ENCODE results near the gene SH2D1A.
"Not testable (repeated sequence)": the region's sequence is repeated elsewhere in the genome, so short reads cannot be mapped to it uniquely, and the experiment has no call there.

Gene SH2D1A

GRCh38 chrX:124346117-124346876, at the start of gene SH2D1A:
TSS of gene SH2D1A (plus strand) at chrX:124346563. CDS start at chrX:124346643, 80 bp downstream.
- H3K9ac ChIP-seq (ENCODE audit: low read length in 2 of 2), result no peak within 1 kb of the TSS
- H3K4me3 ChIP-seq (ENCODE audit: low read length in 2 of 2), result no peak within 1 kb of the TSS
- no peak within 1 kb of the TSS for H3K27ac ChIP-seq (ENCODE audit: low read length)
- no peaks in the 10 kb centered on the region for H3K27me3 ChIP-seq (ENCODE audit: control insufficient read depth in 1 of 2, insufficient read depth in 2 of 2, low read length in 2 of 2)
- H3K9me3 ChIP-seq (ENCODE audit: control insufficient read depth in 2 of 2, low read length in 2 of 2), result no peaks in the 10 kb centered on the region
- H3K4me1 ChIP-seq (ENCODE audit: control insufficient read depth, insufficient read depth, low read length), result no peaks in the 10 kb centered on the region
- no peaks in the 10 kb centered on the region for H3K36me3 ChIP-seq (ENCODE audit: control insufficient read depth in 2 of 2, insufficient read depth in 2 of 2, low read length in 2 of 2)

DNA sequence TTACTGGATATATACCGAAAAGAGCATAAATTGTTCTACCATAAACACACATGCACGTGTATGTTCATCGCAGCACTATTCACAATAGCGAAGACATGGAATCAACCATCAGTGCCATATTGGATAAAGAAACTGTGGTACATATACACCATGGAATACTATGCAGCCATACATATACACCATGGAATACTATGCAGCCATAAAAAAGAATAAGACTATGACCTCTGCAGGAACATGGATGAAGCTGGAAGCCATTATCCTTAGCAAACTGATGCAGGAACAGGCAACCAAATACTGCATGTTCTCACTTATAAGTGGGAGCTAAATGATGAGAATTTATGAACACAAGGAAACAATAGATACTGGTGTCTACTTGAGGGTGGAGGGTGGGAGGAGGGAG, 47.0 kb upstream of the SH2D1A start:
- H3K36me3 ChIP-seq (ENCODE audit: control insufficient read depth in 2 of 2, insufficient read depth in 2 of 2, low read length in 2 of 2), result not testable (repeated sequence)

DNA sequence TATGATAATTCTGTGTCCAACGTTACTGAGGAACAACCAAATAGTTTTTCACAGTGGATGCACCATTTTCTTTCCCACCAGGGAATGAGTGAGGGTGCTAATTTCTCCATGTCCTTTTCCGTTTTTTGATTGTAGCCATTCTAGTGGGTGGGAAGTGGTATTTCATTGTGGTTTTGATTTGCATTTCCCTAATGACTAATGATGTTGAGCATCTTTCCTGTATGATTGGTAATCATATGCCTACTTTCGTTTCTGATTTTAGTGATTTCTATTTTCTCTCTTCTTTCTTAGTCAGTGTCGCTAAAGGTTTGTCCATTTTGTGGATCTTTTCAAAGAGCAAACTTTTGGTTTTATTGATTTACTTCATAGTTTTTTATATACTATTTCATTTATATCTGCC, 46.0 kb upstream of the SH2D1A start:
- Histone ChIP-seq H3K9ac (ENCODE audit: low read length in 2 of 2) (no peak overlapping the region), H3K9me3 (ENCODE audit: control insufficient read depth in 2 of 2, low read length in 2 of 2) (no peaks in the 10 kb centered on the region), H3K27me3 (ENCODE audit: control insufficient read depth in 1 of 2, insufficient read depth in 2 of 2, low read length in 2 of 2) (no peaks in the 10 kb centered on the region), H3K4me3 (ENCODE audit: low read length in 2 of 2) (no peak overlapping the region), H3K27ac (ENCODE audit: low read length) (no peak overlapping the region), H3K36me3 (ENCODE audit: control insufficient read depth in 2 of 2, insufficient read depth in 2 of 2, low read length in 2 of 2) (no peaks in the 10 kb centered on the region), H3K4me1 (ENCODE audit: control insufficient read depth, insufficient read depth, low read length) (no peaks in the 10 kb centered on the region)

More for the DNA sequence above, 47.0 kb upstream of the SH2D1A start:
- not testable (repeated sequence) for H3K4me3 ChIP-seq (ENCODE audit: low read length in 2 of 2); H3K27me3 ChIP-seq (ENCODE audit: control insufficient read depth in 1 of 2, insufficient read depth in 2 of 2, low read length in 2 of 2); H3K9me3 ChIP-seq (ENCODE audit: control insufficient read depth in 2 of 2, low read length in 2 of 2); H3K9ac ChIP-seq (ENCODE audit: low read length in 2 of 2); H3K27ac ChIP-seq (ENCODE audit: low read length); H3K4me1 ChIP-seq (ENCODE audit: control insufficient read depth, insufficient read depth, low read length)

- no peaks in the 10 kb centered on the region for H3K36me3 ChIP-seq (ENCODE audit: control insufficient read depth in 2 of 2, insufficient read depth in 2 of 2, low read length in 2 of 2)
- no peak overlapping the region for H3K4me3 ChIP-seq (ENCODE audit: low read length in 2 of 2)
- no peak overlapping the region for H3K27ac ChIP-seq (ENCODE audit: low read length)
- no peaks in the 10 kb centered on the region for H3K9me3 ChIP-seq (ENCODE audit: control insufficient read depth in 2 of 2, low read length in 2 of 2)
- H3K27me3 ChIP-seq (ENCODE audit: control insufficient read depth in 1 of 2, insufficient read depth in 2 of 2, low read length in 2 of 2), result peaks cover 0 to 2% of the 10 kb centered on the region in 2 donors
- H3K4me1 ChIP-seq (ENCODE audit: control insufficient read depth, insufficient read depth, low read length), result no peaks in the 10 kb centered on the region
- no peak overlapping the region for H3K9ac ChIP-seq (ENCODE audit: low read length in 2 of 2)
Observed at GRCh38 chrX:124307253-124307907, 39.0 kb upstream of the SH2D1A start.

DNA sequence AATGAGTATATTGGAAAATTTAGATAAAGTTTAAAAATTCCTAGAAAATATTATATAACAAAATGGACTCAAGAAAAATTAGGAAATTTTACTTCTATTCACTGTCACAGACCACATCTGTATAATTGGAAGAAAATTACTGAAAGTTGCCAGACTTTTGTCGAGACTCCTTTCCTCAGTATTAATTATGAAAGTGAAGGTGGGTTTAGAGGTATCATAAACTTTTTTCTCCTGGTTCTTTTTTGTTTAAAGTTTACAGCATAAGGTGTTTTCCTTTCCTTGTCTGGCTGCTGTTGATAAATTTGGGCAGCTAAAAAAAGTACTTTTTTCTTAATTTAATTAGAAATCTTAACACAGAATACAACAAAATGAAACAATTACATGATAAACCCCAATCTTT, 20.6 kb upstream of the SH2D1A start:
- Histone ChIP-seq H3K27ac (ENCODE audit: low read length) (no peak overlapping the region), H3K36me3 (ENCODE audit: control insufficient read depth in 2 of 2, insufficient read depth in 2 of 2, low read length in 2 of 2) (no peaks in the 10 kb centered on the region), H3K4me3 (ENCODE audit: low read length in 2 of 2) (no peak overlapping the region), H3K27me3 (ENCODE audit: control insufficient read depth in 1 of 2, insufficient read depth in 2 of 2, low read length in 2 of 2) (no peaks in the 10 kb centered on the region), H3K9me3 (ENCODE audit: control insufficient read depth in 2 of 2, low read length in 2 of 2) (no peaks in the 10 kb centered on the region), H3K4me1 (ENCODE audit: control insufficient read depth, insufficient read depth, low read length) (no peaks in the 10 kb centered on the region), H3K9ac (ENCODE audit: low read length in 2 of 2) (no peak overlapping the region)

DNA sequence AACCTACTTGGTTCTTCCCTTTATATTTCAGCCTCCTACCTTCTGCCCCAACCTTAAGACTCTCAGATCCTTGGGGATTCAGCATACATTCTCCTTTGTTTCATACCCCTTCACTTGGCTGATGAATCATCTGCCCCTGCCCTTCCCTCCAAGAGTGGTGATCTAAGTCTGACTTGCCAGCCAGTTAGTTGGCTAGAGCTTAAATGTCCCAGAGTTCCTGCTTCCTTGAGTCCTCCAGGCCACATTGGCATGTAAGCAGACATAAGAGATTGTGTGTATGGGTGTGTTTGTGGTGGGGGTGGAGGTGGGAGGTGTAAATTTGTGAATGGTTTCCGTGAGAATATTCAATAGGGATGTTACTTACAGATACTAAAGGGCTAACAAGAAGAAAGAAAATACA, 17.6 kb upstream of the SH2D1A start:
- Histone ChIP-seq H3K4me3 (ENCODE audit: low read length in 2 of 2) (no peak overlapping the region), H3K27me3 (ENCODE audit: control insufficient read depth in 1 of 2, insufficient read depth in 2 of 2, low read length in 2 of 2) (no peaks in the 10 kb centered on the region), H3K9me3 (ENCODE audit: control insufficient read depth in 2 of 2, low read length in 2 of 2) (no peaks in the 10 kb centered on the region), H3K27ac (ENCODE audit: low read length) (no peak overlapping the region), H3K4me1 (ENCODE audit: control insufficient read depth, insufficient read depth, low read length) (no peaks in the 10 kb centered on the region), H3K9ac (ENCODE audit: low read length in 2 of 2) (no peak overlapping the region), H3K36me3 (ENCODE audit: control insufficient read depth in 2 of 2, insufficient read depth in 2 of 2, low read length in 2 of 2) (no peaks in the 10 kb centered on the region)

DNA sequence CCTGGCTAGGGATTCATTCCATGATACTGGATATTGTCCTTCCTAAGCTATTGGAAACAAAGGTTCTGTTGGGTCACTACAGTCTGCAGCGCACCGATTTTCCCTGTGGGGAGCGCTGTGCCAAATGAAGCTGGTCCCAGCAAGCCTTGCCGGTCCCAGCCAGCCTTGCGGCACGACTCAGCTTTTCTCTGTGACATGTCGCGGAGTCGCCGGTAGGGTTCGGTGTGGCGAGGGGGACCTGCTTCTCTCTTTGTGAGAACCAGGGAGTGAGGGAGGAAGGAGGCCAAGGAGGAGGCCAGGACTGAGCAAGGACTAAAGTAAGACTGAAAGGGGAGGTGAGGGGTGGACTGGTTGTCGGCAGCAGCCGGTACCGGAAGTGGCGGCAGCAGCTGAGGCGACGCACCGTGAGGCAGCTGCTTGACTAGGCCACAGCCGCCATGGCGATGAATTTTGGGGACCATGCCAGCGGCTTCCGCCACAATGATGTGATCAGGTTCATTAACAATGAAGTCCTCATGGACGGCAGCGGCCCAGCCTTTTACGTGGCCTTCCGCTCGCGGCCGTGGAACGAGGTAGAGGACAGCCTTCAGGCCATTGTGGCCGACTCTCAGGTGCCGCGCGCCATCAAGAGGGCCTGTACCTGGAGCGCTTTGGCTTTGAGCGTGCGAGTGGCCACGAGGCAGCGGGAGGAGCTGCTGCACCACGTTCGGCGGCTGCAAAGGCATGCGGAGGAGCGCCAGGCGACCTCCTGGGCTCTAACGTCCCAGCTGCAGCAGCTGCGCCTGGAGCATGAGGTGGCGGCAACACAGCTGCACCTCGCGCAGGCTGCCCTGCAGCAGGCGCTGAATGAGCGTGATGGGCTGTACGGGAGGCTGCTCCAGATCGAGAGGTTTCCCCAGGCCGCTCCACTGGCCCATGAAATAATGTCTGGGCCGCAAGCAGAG, 13.6 kb upstream of the SH2D1A start, which contains the start of gene TEX13D:
TEX13D (plus strand) TSS at position 180 of the 944 bp plus-strand sequence; CDS start at position 438, 258 bp downstream.
- no peaks in the 10 kb centered on the region for H3K27me3 ChIP-seq (ENCODE audit: control insufficient read depth in 1 of 2, insufficient read depth in 2 of 2, low read length in 2 of 2)
- H3K4me1 ChIP-seq (ENCODE audit: control insufficient read depth, insufficient read depth, low read length), result no peaks in the 10 kb centered on the region
- H3K9me3 ChIP-seq (ENCODE audit: control insufficient read depth in 2 of 2, low read length in 2 of 2), result no peaks in the 10 kb centered on the region
- no peak within 1 kb of the TSS for H3K4me3 ChIP-seq (ENCODE audit: low read length in 2 of 2)
- no peak within 1 kb of the TSS for H3K9ac ChIP-seq (ENCODE audit: low read length in 2 of 2)
- no peaks in the 10 kb centered on the region for H3K36me3 ChIP-seq (ENCODE audit: control insufficient read depth in 2 of 2, insufficient read depth in 2 of 2, low read length in 2 of 2)
- H3K27ac ChIP-seq (ENCODE audit: low read length), result no peak within 1 kb of the TSS

DNA sequence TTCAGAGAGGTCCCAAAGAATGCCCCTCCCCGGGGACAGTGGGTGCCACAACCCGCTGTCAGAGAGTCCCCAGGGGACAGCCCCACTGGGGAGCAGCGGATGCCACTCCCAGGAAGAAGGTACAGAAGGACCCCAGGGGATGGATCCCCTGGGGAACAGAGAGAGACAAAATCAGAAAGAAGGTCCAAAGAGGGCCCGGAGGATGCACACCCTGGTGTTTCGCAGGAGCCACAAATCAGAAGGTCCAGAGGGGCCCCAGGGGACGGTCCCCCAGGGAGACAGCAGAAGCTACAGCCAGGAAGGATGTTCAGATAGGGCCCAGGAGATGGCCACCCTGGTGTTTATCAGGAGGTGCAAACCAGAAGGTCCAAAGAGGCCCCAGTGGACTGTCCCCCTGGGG, 12.5 kb upstream of the SH2D1A start:
- H3K36me3 ChIP-seq (ENCODE audit: control insufficient read depth in 2 of 2, insufficient read depth in 2 of 2, low read length in 2 of 2), result no peaks in the 10 kb centered on the region
- no peaks in the 10 kb centered on the region for H3K4me1 ChIP-seq (ENCODE audit: control insufficient read depth, insufficient read depth, low read length)
- no peak overlapping the region for H3K9ac ChIP-seq (ENCODE audit: low read length in 2 of 2)
- no peak overlapping the region for H3K27ac ChIP-seq (ENCODE audit: low read length)
- no peaks in the 10 kb centered on the region for H3K27me3 ChIP-seq (ENCODE audit: control insufficient read depth in 1 of 2, insufficient read depth in 2 of 2, low read length in 2 of 2)
- H3K9me3 ChIP-seq (ENCODE audit: control insufficient read depth in 2 of 2, low read length in 2 of 2), result no peaks in the 10 kb centered on the region
- no peak overlapping the region for H3K4me3 ChIP-seq (ENCODE audit: low read length in 2 of 2)

DNA sequence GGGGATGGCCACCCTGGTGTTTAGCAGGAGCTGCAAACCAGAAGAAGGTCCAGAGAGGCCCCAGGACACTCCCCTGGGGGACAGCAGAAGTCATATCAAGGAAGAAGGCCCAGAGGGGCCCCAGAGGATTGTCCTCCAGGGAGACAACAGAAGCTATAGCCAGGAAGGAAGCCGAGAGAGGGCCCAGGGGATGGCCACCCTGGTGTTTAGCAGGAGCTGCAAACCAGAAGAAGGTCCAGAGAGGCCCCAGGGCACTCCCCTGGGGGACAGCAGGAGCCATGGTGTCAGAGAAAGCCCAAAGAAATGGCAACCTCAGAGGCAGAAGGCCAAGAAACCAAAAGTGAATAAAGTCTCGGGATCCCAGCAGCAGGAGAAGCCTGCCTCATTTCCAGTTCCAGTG, 11.8 kb upstream of the SH2D1A start:
- H3K9ac ChIP-seq (ENCODE audit: low read length in 2 of 2); H3K27me3 ChIP-seq (ENCODE audit: control insufficient read depth in 1 of 2, insufficient read depth in 2 of 2, low read length in 2 of 2); H3K4me3 ChIP-seq (ENCODE audit: low read length in 2 of 2); H3K4me1 ChIP-seq (ENCODE audit: control insufficient read depth, insufficient read depth, low read length); H3K27ac ChIP-seq (ENCODE audit: low read length); H3K9me3 ChIP-seq (ENCODE audit: control insufficient read depth in 2 of 2, low read length in 2 of 2); H3K36me3 ChIP-seq (ENCODE audit: control insufficient read depth in 2 of 2, insufficient read depth in 2 of 2, low read length in 2 of 2): not testable (repeated sequence)

- no peaks in the 10 kb centered on the region for H3K36me3 ChIP-seq (ENCODE audit: control insufficient read depth in 2 of 2, insufficient read depth in 2 of 2, low read length in 2 of 2)
Observed at GRCh38 chrX:124335598-124335997, 10.8 kb upstream of the SH2D1A start.

More at GRCh38 chrX:124335598-124335997, 10.8 kb upstream of the SH2D1A start:
- H3K4me1 ChIP-seq (ENCODE audit: control insufficient read depth, insufficient read depth, low read length), result no peaks in the 10 kb centered on the region
- no peak overlapping the region for H3K27ac ChIP-seq (ENCODE audit: low read length)
- no peaks in the 10 kb centered on the region for H3K9me3 ChIP-seq (ENCODE audit: control insufficient read depth in 2 of 2, low read length in 2 of 2)
- no peaks in the 10 kb centered on the region for H3K27me3 ChIP-seq (ENCODE audit: control insufficient read depth in 1 of 2, insufficient read depth in 2 of 2, low read length in 2 of 2)
- no peak overlapping the region for H3K9ac ChIP-seq (ENCODE audit: low read length in 2 of 2)
- no peak overlapping the region for H3K4me3 ChIP-seq (ENCODE audit: low read length in 2 of 2)

All from stomach smooth muscle (tissue), 2 donors.